ENCODE data around the gene ADGRV1.

The ADGRV1 gene

GRCh38 chr5:90940227-90940995 is 381.8 kb downstream of the ADGRV1 start (continued):
- no peak for TF ChIP-seq REPIN1 (tag by site-specific recombination; IDR thresholded peaks at IDR 0.05; ENCODE audit: low read depth)
- no peak for TF ChIP-seq ZBTB17 (tag by site-specific recombination; IDR thresholded peaks at IDR 0.05)
- TF ChIP-seq ZNF571 (tag by site-specific recombination; IDR thresholded peaks at IDR 0.05), result no peak
- TF ChIP-seq ZNF530 (tag by site-specific recombination; IDR thresholded peaks at IDR 0.05; ENCODE audit: low read depth), result no peak
- TF ChIP-seq, protein P1, sequence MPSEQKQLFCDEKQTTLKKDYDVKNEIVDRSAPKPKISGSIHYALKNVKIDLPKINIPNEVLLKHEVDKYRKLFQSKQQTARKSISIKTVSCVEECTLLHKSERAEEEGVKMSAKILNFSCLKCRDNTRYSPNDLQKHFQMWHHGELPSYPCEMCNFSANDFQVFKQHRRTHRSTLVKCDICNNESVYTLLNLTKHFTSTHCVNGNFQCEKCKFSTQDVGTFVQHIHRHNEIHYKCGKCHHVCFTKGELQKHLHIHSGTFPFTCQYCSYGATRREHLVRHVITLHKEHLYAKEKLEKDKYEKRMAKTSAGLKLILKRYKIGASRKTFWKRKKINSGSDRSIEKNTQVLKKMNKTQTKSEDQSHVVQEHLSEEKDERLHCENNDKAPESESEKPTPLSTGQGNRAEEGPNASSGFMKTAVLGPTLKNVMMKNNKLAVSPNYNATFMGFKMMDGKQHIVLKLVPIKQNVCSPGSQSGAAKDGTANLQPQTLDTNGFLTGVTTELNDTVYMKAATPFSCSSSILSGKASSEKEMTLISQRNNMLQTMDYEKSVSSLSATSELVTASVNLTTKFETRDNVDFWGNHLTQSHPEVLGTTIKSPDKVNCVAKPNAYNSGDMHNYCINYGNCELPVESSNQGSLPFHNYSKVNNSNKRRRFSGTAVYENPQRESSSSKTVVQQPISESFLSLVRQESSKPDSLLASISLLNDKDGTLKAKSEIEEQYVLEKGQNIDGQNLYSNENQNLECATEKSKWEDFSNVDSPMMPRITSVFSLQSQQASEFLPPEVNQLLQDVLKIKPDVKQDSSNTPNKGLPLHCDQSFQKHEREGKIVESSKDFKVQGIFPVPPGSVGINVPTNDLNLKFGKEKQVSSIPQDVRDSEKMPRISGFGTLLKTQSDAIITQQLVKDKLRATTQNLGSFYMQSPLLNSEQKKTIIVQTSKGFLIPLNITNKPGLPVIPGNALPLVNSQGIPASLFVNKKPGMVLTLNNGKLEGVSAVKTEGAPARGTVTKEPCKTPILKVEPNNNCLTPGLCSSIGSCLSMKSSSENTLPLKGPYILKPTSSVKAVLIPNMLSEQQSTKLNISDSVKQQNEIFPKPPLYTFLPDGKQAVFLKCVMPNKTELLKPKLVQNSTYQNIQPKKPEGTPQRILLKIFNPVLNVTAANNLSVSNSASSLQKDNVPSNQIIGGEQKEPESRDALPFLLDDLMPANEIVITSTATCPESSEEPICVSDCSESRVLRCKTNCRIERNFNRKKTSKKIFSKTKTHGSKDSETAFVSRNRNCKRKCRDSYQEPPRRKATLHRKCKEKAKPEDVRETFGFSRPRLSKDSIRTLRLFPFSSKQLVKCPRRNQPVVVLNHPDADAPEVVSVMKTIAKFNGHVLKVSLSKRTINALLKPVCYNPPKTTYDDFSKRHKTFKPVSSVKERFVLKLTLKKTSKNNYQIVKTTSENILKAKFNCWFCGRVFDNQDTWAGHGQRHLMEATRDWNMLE (tag by site-specific recombination; conservative IDR thresholded peaks at IDR 0.05; ENCODE audit: low read depth), result 0 out of 2 replicates have a peak, but pooled peaks have one; percentile 23
- TF ChIP-seq ZNF248 (tag by site-specific recombination; IDR thresholded peaks at IDR 0.05), result no peak

DNA sequence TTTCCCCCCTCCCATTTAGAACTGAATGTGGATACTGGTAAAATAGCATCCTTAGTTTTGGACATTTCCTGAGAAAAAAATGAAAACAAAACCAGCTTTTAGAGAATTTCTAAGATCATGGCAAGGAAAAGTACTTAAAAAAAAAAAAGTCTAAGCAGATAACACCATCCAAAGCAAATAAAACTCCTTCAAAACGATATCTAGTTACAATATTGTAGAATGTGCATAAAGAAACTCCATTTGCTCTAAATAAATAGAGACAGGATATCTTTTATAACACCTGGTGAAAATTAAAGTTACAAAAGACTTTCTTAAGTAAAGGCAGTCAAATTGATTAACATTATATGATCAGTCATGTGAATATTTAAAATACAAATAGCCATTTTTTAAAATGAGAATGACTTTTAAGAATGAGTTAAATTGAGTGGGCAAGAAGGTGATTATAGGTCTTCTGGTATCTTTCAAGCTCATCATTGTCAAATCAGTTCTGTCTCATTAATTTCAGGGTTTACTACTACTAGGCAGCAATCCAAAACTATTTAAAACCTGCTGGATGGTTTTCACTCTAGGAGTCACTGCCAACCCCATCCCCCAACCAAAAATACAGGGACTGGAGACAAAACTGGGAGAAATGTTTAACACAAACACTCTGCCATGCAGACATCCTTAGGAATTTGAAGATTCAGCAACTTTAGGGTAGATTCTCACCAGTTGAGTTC is 382.6 kb downstream of the ADGRV1 start:
- H3K36me3 ChIP-seq (ENCODE audit: control insufficient read depth in 2 of 2, insufficient read depth in 1 of 2, low read length in 2 of 2), result no peaks in the 10 kb centered on the region; a peak in 1 of 3 replicates
- ChIA-PET POLR2A (interaction anchor here (1.0 to 1.4 kb wide), 3 partner anchors 42 to 442 kb away, joined by 3 to 7 read pairs (median 4); partner anchors contain the start of gene ARRDC3), CTCF (interaction anchor here (0.6 to 3.8 kb wide), 3 partner anchors 9 to 446 kb away, joined by 4 to 22 read pairs (median 4); no protein-coding TSS in a partner anchor)
- no peak overlapping the region for H3K4me3 ChIP-seq (ENCODE audit: low read depth, low read length)
- peaks cover 15% of the 10 kb centered on the region for H3K4me1 ChIP-seq (ENCODE audit: control insufficient read depth, insufficient read depth, low read length)
- no peak overlapping the region for H3K27ac ChIP-seq (ENCODE audit: extremely low read depth, low read depth, low read length)
- H3K9me3 ChIP-seq (ENCODE audit: control insufficient read depth, insufficient read depth, low read depth, low read length), result no peaks in the 10 kb centered on the region
- TF ChIP-seq ZBTB48 (tag by site-specific recombination; IDR thresholded peaks at IDR 0.05) (no peak), SP7 (tag by site-specific recombination; IDR thresholded peaks at IDR 0.05) (peak; percentile 75), ZNF580 (tag by site-specific recombination; IDR thresholded peaks at IDR 0.05) (peak; percentile 76), FEZF1 (tag by site-specific recombination; IDR thresholded peaks at IDR 0.05) (peak; percentile 65), ZNF843 (tag by site-specific recombination; IDR thresholded peaks at IDR 0.05) (peak; percentile 71; the same call in 1 of the 2 replicates), ZSCAN30 (tag by site-specific recombination; IDR thresholded peaks at IDR 0.05) (0 out of 2 replicates have a peak, but pooled peaks have one; percentile 37), ZNF561 (tag by site-specific recombination; IDR thresholded peaks at IDR 0.05; ENCODE audit: borderline replicate concordance) (peak; percentile 70), ZFP37 (tag by site-specific recombination; IDR thresholded peaks at IDR 0.05) (no peak), OSR2 (tag by site-specific recombination; IDR thresholded peaks at IDR 0.05) (peak; percentile 89), KLF10 (tag by site-specific recombination; IDR thresholded peaks at IDR 0.05) (0 out of 2 replicates have a peak, but pooled peaks have one; percentile 16), ZNF404 (tag by site-specific recombination; IDR thresholded peaks at IDR 0.05) (no peak), MZF1 (tag by site-specific recombination; IDR thresholded peaks at IDR 0.05; ENCODE audit: borderline replicate concordance) (0 out of 2 replicates have a peak, but pooled peaks have one; percentile 28), ZNF558 (tag by site-specific recombination; IDR thresholded peaks at IDR 0.05) (no peak), BCL11A (tag by site-specific recombination; IDR thresholded peaks at IDR 0.05; ENCODE audit: low read depth) (peak; percentile 69; the same call in 1 of the 2 replicates), ZNF530 (tag by site-specific recombination; IDR thresholded peaks at IDR 0.05; ENCODE audit: low read depth) (no peak)
- TF ChIP-seq, protein P2, sequence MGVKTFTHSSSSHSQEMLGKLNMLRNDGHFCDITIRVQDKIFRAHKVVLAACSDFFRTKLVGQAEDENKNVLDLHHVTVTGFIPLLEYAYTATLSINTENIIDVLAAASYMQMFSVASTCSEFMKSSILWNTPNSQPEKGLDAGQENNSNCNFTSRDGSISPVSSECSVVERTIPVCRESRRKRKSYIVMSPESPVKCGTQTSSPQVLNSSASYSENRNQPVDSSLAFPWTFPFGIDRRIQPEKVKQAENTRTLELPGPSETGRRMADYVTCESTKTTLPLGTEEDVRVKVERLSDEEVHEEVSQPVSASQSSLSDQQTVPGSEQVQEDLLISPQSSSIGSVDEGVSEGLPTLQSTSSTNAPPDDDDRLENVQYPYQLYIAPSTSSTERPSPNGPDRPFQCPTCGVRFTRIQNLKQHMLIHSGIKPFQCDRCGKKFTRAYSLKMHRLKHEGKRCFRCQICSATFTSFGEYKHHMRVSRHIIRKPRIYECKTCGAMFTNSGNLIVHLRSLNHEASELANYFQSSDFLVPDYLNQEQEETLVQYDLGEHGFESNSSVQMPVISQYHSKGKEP (tag by site-specific recombination; IDR thresholded peaks at IDR 0.05), result peak; percentile 83
- TF ChIP-seq, protein P3, sequence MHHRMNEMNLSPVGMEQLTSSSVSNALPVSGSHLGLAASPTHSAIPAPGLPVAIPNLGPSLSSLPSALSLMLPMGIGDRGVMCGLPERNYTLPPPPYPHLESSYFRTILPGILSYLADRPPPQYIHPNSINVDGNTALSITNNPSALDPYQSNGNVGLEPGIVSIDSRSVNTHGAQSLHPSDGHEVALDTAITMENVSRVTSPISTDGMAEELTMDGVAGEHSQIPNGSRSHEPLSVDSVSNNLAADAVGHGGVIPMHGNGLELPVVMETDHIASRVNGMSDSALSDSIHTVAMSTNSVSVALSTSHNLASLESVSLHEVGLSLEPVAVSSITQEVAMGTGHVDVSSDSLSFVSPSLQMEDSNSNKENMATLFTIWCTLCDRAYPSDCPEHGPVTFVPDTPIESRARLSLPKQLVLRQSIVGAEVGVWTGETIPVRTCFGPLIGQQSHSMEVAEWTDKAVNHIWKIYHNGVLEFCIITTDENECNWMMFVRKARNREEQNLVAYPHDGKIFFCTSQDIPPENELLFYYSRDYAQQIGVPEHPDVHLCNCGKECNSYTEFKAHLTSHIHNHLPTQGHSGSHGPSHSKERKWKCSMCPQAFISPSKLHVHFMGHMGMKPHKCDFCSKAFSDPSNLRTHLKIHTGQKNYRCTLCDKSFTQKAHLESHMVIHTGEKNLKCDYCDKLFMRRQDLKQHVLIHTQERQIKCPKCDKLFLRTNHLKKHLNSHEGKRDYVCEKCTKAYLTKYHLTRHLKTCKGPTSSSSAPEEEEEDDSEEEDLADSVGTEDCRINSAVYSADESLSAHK (tag by site-specific recombination; IDR thresholded peaks at IDR 0.05), result peak; percentile 70; the same call in 1 of the 2 replicates
- TF ChIP-seq, protein P4, sequence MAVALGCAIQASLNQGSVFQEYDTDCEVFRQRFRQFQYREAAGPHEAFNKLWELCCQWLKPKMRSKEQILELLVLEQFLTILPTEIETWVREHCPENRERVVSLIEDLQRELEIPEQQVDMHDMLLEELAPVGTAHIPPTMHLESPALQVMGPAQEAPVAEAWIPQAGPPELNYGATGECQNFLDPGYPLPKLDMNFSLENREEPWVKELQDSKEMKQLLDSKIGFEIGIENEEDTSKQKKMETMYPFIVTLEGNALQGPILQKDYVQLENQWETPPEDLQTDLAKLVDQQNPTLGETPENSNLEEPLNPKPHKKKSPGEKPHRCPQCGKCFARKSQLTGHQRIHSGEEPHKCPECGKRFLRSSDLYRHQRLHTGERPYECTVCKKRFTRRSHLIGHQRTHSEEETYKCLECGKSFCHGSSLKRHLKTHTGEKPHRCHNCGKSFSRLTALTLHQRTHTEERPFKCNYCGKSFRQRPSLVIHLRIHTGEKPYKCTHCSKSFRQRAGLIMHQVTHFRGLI (tag by site-specific recombination; IDR thresholded peaks at IDR 0.05), result no peak
